GM12891 (cell line): ENCODE data around the gene CDK5RAP2.

Experiments
- POLR2A ChIP-seq: IDR thresholded peaks from 2 replicates; pipeline ENCODE4 v1.6.1; 2011; ENCODE audit warnings: low read depth, low read length, control low read depth
- POLR2AphosphoS5 ChIP-seq: IDR thresholded peaks from 2 replicates; pipeline ENCODE4 v1.6.1; 2011; ENCODE audit warnings: low read depth, low read length, control low read depth
- POU2F2 ChIP-seq: IDR thresholded peaks from 2 replicates; pipeline ENCODE4 v1.6.1; 2011; ENCODE audit warnings: low read depth, mild to moderate bottlenecking, control low read depth, low read length, moderate library complexity
- SPI1 ChIP-seq: IDR thresholded peaks from 2 replicates; pipeline ENCODE4 v1.6.1; 2011; ENCODE audit warnings: low read depth, low read length, control low read depth
- TAF1 ChIP-seq: IDR thresholded peaks from 2 replicates; pipeline ENCODE4 v1.6.1; 2011; ENCODE audit warnings: low read depth, low read length, control low read depth

- TF ChIP-seq POU2F2 (no peak), POLR2AphosphoS5 (no peak), SPI1 (no peak), POLR2A (no peak), TAF1 (no peak)
Measured at GRCh38 chr9:120473608-120474007, 106.4 kb downstream of the CDK5RAP2 start.
